Uterus (tissue), 4 donors: ENCODE data around the gene PHC1. TPM values are rescaled to one million over a fixed set of nuclear protein-coding genes. Genes with fewer than 3 reads are reported as not detected.

ENCODE experiments used
- DNase-seq, 2 donors: peaks; one replicate each; pipeline ENCODE4 v3.0.0-alpha.2; 2019 to 2020
- H3K27ac ChIP-seq, 2 donors: fragments of 200-600 bp; sonication (generic); 1 replicate in 1 of 2; 2 replicates in 1 of 2; pipeline ENCODE4 v1.5.1; 2016 to 2018
- H3K27me3 ChIP-seq, 2 donors: fragments of 200-600 bp; sonication (generic); one replicate each; pipeline ENCODE4 v1.5.1; 2018 to 2019; ENCODE audit warnings: control low read depth in 1 of 2
- H3K36me3 ChIP-seq, 2 donors: fragments of 200-600 bp; sonication (generic); one replicate each; pipeline ENCODE4 v1.5.1; 2019; ENCODE audit warnings: control low read depth in 1 of 2
- H3K4me1 ChIP-seq, 2 donors: fragments of 200-600 bp; sonication (generic); one replicate each; pipeline ENCODE4 v1.5.1; 2018 to 2019; ENCODE audit warnings: control low read depth in 1 of 2
- H3K4me3 ChIP-seq, 2 donors: fragments of 200-600 bp; sonication (generic); 1 replicate in 1 of 2; 2 replicates in 1 of 2; pipeline ENCODE4 v1.5.1; 2018 to 2019; ENCODE audit warnings: mild to moderate bottlenecking in 1 of 2
- H3K9me3 ChIP-seq, 2 donors: fragments of 200-600 bp; sonication (generic); one replicate each; pipeline ENCODE4 v1.5.1; 2019; ENCODE audit warnings: control low read depth in 1 of 2
- POLR2A ChIP-seq, 2 donors: fragments of 450-650 bp; IDR thresholded peaks; one replicate each; pipeline ENCODE4 v1.6.1; 2016; ENCODE audit warnings: antibody characterized with exemption in 2 of 2, mild to moderate bottlenecking in 1 of 2, moderate library complexity in 1 of 2
- intact Hi-C: fragments of 100-400 bp; cut with DNase I; formaldehyde crosslinking; loops from one replicate; pipeline ENCODE4 v1.15.1; 2023; ENCODE audit warnings: low total_unique reads
- total RNA-seq, 4 donors: library from RNA; depleted of rRNA in 3 of 4; stranded (reverse); fragments of >200 nt in 3 of 4; gene quantifications; one replicate each; pipeline versions ENCODE4 v1.1.0 to v1.2.4, GENCODE V29; 2014 to 2023
- TF ChIP-seq, protein P1 (sequence below), 4 experiments: fragments of 200-600 bp in 2 of 4; fragments of 450-650 bp in 2 of 4; sonication (generic) in 2 of 4; IDR thresholded peaks; one replicate each; pipeline ENCODE4 v1.5.1; 2016 to 2019; ENCODE audit warnings: antibody characterized with exemption in 4 of 4, mild to moderate bottlenecking in 2 of 4, moderate library complexity in 1 of 4
- donor health status: DM: yes; HTN: yes; CAD: no.

Gene PHC1
- total RNA-seq, 4 donors from 2014 or later = 27.7 to 82.0 (median 53.7) TPM

DNA sequence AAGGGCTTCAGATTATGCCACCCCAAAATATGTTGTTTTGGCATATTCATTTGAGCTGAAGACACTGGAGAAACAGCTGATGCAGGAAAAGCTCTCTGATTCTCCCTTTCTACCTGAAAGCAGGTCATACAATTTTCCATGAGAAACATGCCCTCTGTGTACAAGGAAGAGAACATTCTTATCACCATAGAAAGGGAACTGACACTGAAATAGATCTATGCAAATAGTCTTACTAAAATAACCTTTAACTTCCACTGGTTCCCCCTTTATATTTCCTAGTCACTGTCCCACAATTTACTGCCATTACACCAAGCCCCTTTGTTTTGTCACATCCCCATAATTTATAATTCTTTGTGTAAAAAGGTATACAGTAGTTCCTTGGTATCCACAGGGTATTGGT lies 9.6 kb upstream of the PHC1 start:
- Histone ChIP-seq H3K36me3 (no peaks in the 10 kb centered on the region), H3K9me3 (no peaks in the 10 kb centered on the region), H3K27me3 (no peaks in the 10 kb centered on the region), H3K4me3 (no peak overlapping the region), H3K27ac (no peak overlapping the region), H3K4me1 (no peaks in the 10 kb centered on the region)
- DNase-seq = no peak
- TF ChIP-seq POLR2A (IDR thresholded peaks at IDR 0.05) = no peak
- TF ChIP-seq, protein P1, sequence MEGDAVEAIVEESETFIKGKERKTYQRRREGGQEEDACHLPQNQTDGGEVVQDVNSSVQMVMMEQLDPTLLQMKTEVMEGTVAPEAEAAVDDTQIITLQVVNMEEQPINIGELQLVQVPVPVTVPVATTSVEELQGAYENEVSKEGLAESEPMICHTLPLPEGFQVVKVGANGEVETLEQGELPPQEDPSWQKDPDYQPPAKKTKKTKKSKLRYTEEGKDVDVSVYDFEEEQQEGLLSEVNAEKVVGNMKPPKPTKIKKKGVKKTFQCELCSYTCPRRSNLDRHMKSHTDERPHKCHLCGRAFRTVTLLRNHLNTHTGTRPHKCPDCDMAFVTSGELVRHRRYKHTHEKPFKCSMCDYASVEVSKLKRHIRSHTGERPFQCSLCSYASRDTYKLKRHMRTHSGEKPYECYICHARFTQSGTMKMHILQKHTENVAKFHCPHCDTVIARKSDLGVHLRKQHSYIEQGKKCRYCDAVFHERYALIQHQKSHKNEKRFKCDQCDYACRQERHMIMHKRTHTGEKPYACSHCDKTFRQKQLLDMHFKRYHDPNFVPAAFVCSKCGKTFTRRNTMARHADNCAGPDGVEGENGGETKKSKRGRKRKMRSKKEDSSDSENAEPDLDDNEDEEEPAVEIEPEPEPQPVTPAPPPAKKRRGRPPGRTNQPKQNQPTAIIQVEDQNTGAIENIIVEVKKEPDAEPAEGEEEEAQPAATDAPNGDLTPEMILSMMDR (IDR thresholded peaks at IDR 0.05) = no peak
- intact Hi-C loops = no loop called here

DNA sequence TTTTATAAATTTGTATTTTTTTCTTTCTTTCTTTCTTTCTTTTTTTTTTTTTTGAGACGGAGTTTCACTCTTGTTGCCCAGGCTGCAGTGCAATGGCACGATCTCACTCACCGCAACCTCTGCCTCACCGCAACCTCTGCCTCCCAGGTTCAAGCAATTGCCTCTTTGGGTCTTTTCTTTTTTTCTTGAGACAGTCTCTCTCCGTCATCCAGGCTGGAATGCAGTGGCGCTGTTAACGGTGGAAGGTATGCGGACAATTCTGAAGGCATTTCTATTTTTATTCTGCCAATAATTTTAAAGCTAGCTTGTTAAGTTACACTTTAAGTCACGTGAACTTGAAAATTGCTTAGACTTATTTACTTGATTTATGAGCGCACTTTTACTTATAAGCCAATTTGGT lies 8.8 kb upstream of the PHC1 start:
- TF ChIP-seq, protein P1 (IDR thresholded peaks at IDR 0.05) = no peak
- no peak for DNase-seq
- Histone ChIP-seq H3K36me3 (no peaks in the 10 kb centered on the region), H3K9me3 (no peaks in the 10 kb centered on the region), H3K27me3 (no peaks in the 10 kb centered on the region), H3K4me3 (no peak overlapping the region), H3K4me1 (no peaks in the 10 kb centered on the region), H3K27ac (no peak overlapping the region)
- intact Hi-C loops = no loop called here

DNA sequence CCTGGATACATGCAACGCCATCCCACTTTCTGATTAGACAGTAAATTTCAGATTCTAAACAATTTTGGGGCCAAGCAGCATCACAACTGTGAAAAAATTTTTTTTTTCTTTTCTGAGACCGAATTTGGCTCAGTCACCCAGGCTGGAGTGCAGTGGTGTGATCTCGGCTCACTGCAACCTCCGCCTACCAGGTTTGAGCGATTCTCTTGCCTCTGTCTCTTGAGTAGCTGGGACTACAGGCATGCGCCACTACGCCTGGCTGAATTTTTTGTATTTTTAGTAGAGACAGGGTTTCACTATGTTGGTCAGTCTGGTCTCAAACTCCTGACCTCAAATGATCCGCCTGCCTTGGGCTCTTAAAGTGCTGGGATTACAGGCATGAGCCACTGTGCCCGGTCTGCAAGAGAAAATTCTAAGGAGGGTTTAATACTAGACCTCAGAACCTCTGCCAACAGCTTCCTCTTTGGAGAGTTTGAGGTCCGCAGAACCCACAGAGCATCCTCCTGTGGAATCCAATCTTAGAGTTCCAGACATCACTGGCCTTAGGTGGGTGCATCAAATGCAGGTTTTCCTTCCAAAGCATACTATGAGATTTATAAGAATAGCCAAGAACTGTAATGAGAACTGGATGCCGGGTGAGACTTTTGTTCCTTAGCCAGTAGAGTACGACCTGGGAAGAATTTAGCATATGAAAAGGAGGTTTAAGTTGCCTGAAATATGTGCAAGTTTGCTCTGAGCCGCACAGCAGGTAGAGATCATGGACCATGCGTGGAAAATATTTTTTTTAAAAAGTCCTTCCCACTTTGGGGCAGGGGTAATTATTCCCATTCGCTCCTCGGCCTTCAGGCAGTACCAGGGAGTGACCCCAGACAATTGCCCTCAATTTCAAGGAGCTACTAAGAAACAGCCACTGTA lies 7.8 kb upstream of the PHC1 start:
- Histone ChIP-seq H3K27me3 (no peaks in the 10 kb centered on the region), H3K36me3 (no peaks in the 10 kb centered on the region), H3K27ac (no peak overlapping the region), H3K4me1 (no peaks in the 10 kb centered on the region), H3K4me3 (no peak overlapping the region), H3K9me3 (no peaks in the 10 kb centered on the region)
- intact Hi-C loops = no loop called here
- TF ChIP-seq, protein P1 (IDR thresholded peaks at IDR 0.05) = no peak
- no peak for TF ChIP-seq POLR2A (IDR thresholded peaks at IDR 0.05)
- DNase-seq = no peak

GRCh38 chr12:8907513-8907912 lies 6.8 kb upstream of the PHC1 start:
- DNase-seq = no peak
- no peaks in the 10 kb centered on the region for H3K27me3 ChIP-seq
- no peak overlapping the region for H3K4me3 ChIP-seq
- no peaks in the 10 kb centered on the region for H3K9me3 ChIP-seq
- no peaks in the 10 kb centered on the region for H3K4me1 ChIP-seq
- no peak overlapping the region for H3K27ac ChIP-seq
- no peaks in the 10 kb centered on the region for H3K36me3 ChIP-seq
- TF ChIP-seq, protein P1 (IDR thresholded peaks at IDR 0.05) = no peak
- no peak for TF ChIP-seq POLR2A (IDR thresholded peaks at IDR 0.05)
- intact Hi-C loops = no loop called here

GRCh38 chr12:8909752-8910151 lies 4.6 kb upstream of the PHC1 start:
- H3K27me3 ChIP-seq = no peaks in the 10 kb centered on the region
- H3K36me3 ChIP-seq = no peaks in the 10 kb centered on the region
- no peaks in the 10 kb centered on the region for H3K9me3 ChIP-seq
- no peak overlapping the region for H3K4me3 ChIP-seq
- no peak overlapping the region for H3K27ac ChIP-seq
- intact Hi-C loops = no loop called here
- no peak for DNase-seq
- no peaks in the 10 kb centered on the region for H3K4me1 ChIP-seq
- no peak for TF ChIP-seq POLR2A (IDR thresholded peaks at IDR 0.05)
- TF ChIP-seq, protein P1 (IDR thresholded peaks at IDR 0.05) = no peak
